Liver (tissue), 5 donors: ENCODE data around the gene EXOC3L1. TPM values are rescaled to one million over a fixed set of nuclear protein-coding genes. Genes with fewer than 3 reads are reported as not detected.

ENCODE experiments used
- polyA plus RNA-seq, 2 donors: library from polyadenylated mRNA; stranded (reverse) in 1 of 2; unstranded in 1 of 2; fragments of 200-250 nt in 1 of 2; fragments of >200 nt in 1 of 2; fragmentation: Nextera tagmentation in 1 of 2; extraction: Ambion mirVana in 1 of 2; gene quantifications; one replicate each; pipeline versions ENCODE4 v1.2.1 to v1.2.3, GENCODE V29; 2013 to 2015
- small RNA-seq: library from RNA; depleted of rRNA; stranded (forward); fragments of <200 nt; gene quantifications from one replicate; pipeline ENCODE3, GENCODE V24; 2014
- total RNA-seq, 2 donors: library from RNA; depleted of rRNA; stranded (reverse); fragments of >200 nt; gene quantifications; one replicate each; pipeline ENCODE4 v1.2.3, GENCODE V29; 2014
- donor health status: healthy.
- donor health status: healthy.
- donor health status: healthy.

The EXOC3L1 gene
- total and polyA plus RNA-seq, 4 donors: 1.1 to 3.7 (median 2.8) TPM

Small RNA genes within 50 kb of the gene (small RNA-seq; reads per million reads assigned to genes)
- 2.3 reads per million, percentile 88 among the genes with 10 or more reads in this experiment for gene MIR328

Other genes starting within 250 kb of the EXOC3L1 start
- gene CES3, start 228.9 kb downstream of the EXOC3L1 start, total RNA-seq: 10 to 100 TPM in 1 of 2 donors, under 1 TPM in 1; 0.19 to 28.3 TPM
- 10 to 100 TPM; 12.3 to 12.7 TPM for gene CES3, start 228.9 kb downstream of the EXOC3L1 start, polyA plus RNA-seq
- gene CES4A, start 201.5 kb downstream of the EXOC3L1 start, total RNA-seq: 10 to 100 TPM in 1 of 2 donors, 1 to 10 TPM in 1; 1.6 to 20.5 TPM
- gene CES4A, start 201.5 kb downstream of the EXOC3L1 start, polyA plus RNA-seq: 10 to 100 TPM in 1 of 2 donors, 1 to 10 TPM in 1; 5.4 to 17.1 TPM
- 10 to 100 TPM; 14.4 to 19.3 TPM for gene CBFB, start 161.0 kb downstream of the EXOC3L1 start, total RNA-seq
- 1 to 10 TPM; 6.8 to 8.0 TPM for gene CBFB, start 161.0 kb downstream of the EXOC3L1 start, polyA plus RNA-seq
- gene PHAF1, start 80.2 kb downstream of the EXOC3L1 start, total RNA-seq: 10 to 100 TPM; 29.1 to 42.4 TPM
- 10 to 100 TPM; 26.6 to 27.7 TPM for gene PHAF1, start 80.2 kb downstream of the EXOC3L1 start, polyA plus RNA-seq
- 1 to 10 TPM; 1.2 to 2.3 TPM for gene B3GNT9, start 39.1 kb downstream of the EXOC3L1 start, total RNA-seq
- gene B3GNT9, start 39.1 kb downstream of the EXOC3L1 start, polyA plus RNA-seq: 1 to 10 TPM in 1 of 2 donors, under 1 TPM in 1; 0.43 to 1.6 TPM
- 10 to 100 TPM in 1 of 2 donors, 1 to 10 TPM in 1; 5.7 to 10.5 TPM for gene TRADD, start 30.2 kb downstream of the EXOC3L1 start, total RNA-seq
- gene TRADD, start 30.2 kb downstream of the EXOC3L1 start, polyA plus RNA-seq: 10 to 100 TPM in 1 of 2 donors, 1 to 10 TPM in 1; 9.7 to 10.8 TPM
- 1 to 10 TPM; 1.4 to 9.2 TPM for gene FBXL8, start 30.2 kb downstream of the EXOC3L1 start, total RNA-seq
- gene FBXL8, start 30.2 kb downstream of the EXOC3L1 start, polyA plus RNA-seq: 1 to 10 TPM; 6.1 to 6.2 TPM
- 1 to 10 TPM in 1 of 2 donors, under 1 TPM in 1; 0.42 to 5.1 TPM for gene HSF4, start 25.4 kb downstream of the EXOC3L1 start, total RNA-seq
- gene HSF4, start 25.4 kb downstream of the EXOC3L1 start, polyA plus RNA-seq: 1 to 10 TPM; 3.8 to 4.9 TPM
- gene NOL3, start 19.6 kb downstream of the EXOC3L1 start, total RNA-seq: 1 to 10 TPM; 3.0 to 9.9 TPM
- gene NOL3, start 19.6 kb downstream of the EXOC3L1 start, polyA plus RNA-seq: 10 to 100 TPM; 11.4 to 18.0 TPM
- 1 to 10 TPM; 2.7 to 4.8 TPM for gene MATCAP1, start 6.2 kb downstream of the EXOC3L1 start, total RNA-seq
- gene MATCAP1, start 6.2 kb downstream of the EXOC3L1 start, polyA plus RNA-seq: 1 to 10 TPM; 1.5 to 3.8 TPM
- gene E2F4, start 2.0 kb upstream of the EXOC3L1 start, total RNA-seq: 100 to 1,000 TPM in 1 of 2 donors, 10 to 100 TPM in 1; 39.2 to 107 TPM
- gene E2F4, start 2.0 kb upstream of the EXOC3L1 start, polyA plus RNA-seq: 10 to 100 TPM; 18.1 to 20.7 TPM
- 1 to 10 TPM; 3.8 TPM for gene ELMO3, start 9.0 kb upstream of the EXOC3L1 start, total RNA-seq
- 1 to 10 TPM; 1.7 to 2.5 TPM for gene ELMO3, start 9.0 kb upstream of the EXOC3L1 start, polyA plus RNA-seq
- gene TMEM208, start 37.0 kb upstream of the EXOC3L1 start, total RNA-seq: 10 to 100 TPM; 22.3 to 42.2 TPM
- gene TMEM208, start 37.0 kb upstream of the EXOC3L1 start, polyA plus RNA-seq: 100 to 1,000 TPM in 1 of 2 donors, 10 to 100 TPM in 1; 98.2 to 140 TPM
- gene FHOD1, start 57.3 kb upstream of the EXOC3L1 start, total RNA-seq: 1 to 10 TPM; 5.4 to 6.4 TPM
- gene FHOD1, start 57.3 kb upstream of the EXOC3L1 start, polyA plus RNA-seq: 1 to 10 TPM; 2.2 to 2.9 TPM
- under 1 TPM; 0.05 to 0.25 TPM for gene SLC9A5, start 58.8 kb upstream of the EXOC3L1 start, total RNA-seq
- under 1 TPM in 1 of 2 donors, not detected in 1; 0.09 TPM for gene SLC9A5, start 58.8 kb upstream of the EXOC3L1 start, polyA plus RNA-seq
- gene PLEKHG4, start 89.4 kb upstream of the EXOC3L1 start, total RNA-seq: 1 to 10 TPM; 1.1 to 2.6 TPM
- under 1 TPM; 0.21 to 0.28 TPM for gene PLEKHG4, start 89.4 kb upstream of the EXOC3L1 start, polyA plus RNA-seq
- gene KCTD19, start 136.6 kb upstream of the EXOC3L1 start, total RNA-seq: under 1 TPM in 1 of 2 donors, not detected in 1; 0.28 TPM
- gene KCTD19, start 136.6 kb upstream of the EXOC3L1 start, polyA plus RNA-seq: not detected
- under 1 TPM in 1 of 2 donors, not detected in 1; 0.08 TPM for gene LRRC36, start 136.7 kb upstream of the EXOC3L1 start, total RNA-seq
- gene LRRC36, start 136.7 kb upstream of the EXOC3L1 start, polyA plus RNA-seq: not detected
- under 1 TPM; 0.28 to 0.84 TPM for gene TPPP3, start 203.4 kb upstream of the EXOC3L1 start, total RNA-seq
- under 1 TPM; 0.35 to 0.75 TPM for gene TPPP3, start 203.4 kb upstream of the EXOC3L1 start, polyA plus RNA-seq
- 1 to 10 TPM in 1 of 2 donors, under 1 TPM in 1; 0.33 to 1.6 TPM for gene ZDHHC1, start 226.3 kb upstream of the EXOC3L1 start, total RNA-seq
- 1 to 10 TPM in 1 of 2 donors, under 1 TPM in 1; 0.53 to 1.6 TPM for gene ZDHHC1, start 226.3 kb upstream of the EXOC3L1 start, polyA plus RNA-seq
- gene HSD11B2, start 241.0 kb upstream of the EXOC3L1 start, total RNA-seq: 1 to 10 TPM in 1 of 2 donors, under 1 TPM in 1; 0.51 to 6.7 TPM
- 1 to 10 TPM; 1.8 to 2.7 TPM for gene HSD11B2, start 241.0 kb upstream of the EXOC3L1 start, polyA plus RNA-seq